ENCODE measurements around the gene COX4I1. TPM values are rescaled to one million over a fixed set of nuclear protein-coding genes. Genes with fewer than 3 reads are reported as not detected.
A peak's percentile ranks its signal among the peaks of the same experiment; 100 is the strongest.

Gene COX4I1
- total and polyA plus RNA-seq, 5 experiments from 2014 or later = 750 to 1,344 (median 1,212) TPM

DNA sequence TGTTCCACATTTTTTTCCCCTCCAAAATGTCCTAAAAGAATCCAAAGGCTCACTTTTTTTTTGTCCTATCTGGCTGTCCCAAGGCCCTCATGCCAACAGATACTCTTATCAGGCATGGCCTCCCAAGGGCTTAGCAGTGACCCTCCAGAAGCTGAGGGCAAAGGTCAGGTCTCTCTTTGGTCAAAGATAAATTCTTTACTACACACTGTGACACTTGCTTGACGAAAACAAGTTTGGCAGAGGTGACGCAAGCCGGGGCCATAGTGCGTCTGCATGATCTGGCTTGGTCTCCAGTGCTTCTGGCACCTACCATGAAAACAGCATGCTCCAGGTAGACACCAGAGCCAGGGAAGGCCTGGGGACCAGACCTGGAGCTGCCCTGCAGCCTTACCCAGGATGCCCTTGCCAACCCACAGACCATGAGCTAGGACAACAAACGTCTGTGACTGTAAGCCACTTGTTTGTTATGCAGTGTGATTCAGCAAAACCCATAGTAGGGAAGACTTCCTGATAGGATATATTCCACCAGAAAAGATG lies 50.9 kb downstream of the COX4I1 start:
- ATAC-seq = no peak
- no peak for DNase-seq
- H3K9me3 Mint-ChIP-seq = no peaks in the 10 kb centered on the region

GRCh38 chr16:85851034-85851785 lies 51.7 kb downstream of the COX4I1 start:
- Mint-ChIP-seq H3K4me3 (no peak overlapping the region), H3K27me3 (peaks cover 2 to 24% (median 15%) of the 10 kb centered on the region in 5 donors)
- POLR2A ChIA-PET = no interaction called here

More for the DNA sequence above, 50.9 kb downstream of the COX4I1 start:
- Mint-ChIP-seq H3K27ac (peak overlapping the region in 2 of 10 donors; percentile 10 to 49), H3K4me3 (no peak overlapping the region), H3K27me3 (peaks cover 2 to 24% (median 13%) of the 10 kb centered on the region in 5 donors), H3K4me1 (peaks cover 12 to 15% (median 13%) of the 10 kb centered on the region in 4 donors), H3K36me3 (no peaks in the 10 kb centered on the region)
- POLR2A ChIA-PET = no interaction called here

DNA sequence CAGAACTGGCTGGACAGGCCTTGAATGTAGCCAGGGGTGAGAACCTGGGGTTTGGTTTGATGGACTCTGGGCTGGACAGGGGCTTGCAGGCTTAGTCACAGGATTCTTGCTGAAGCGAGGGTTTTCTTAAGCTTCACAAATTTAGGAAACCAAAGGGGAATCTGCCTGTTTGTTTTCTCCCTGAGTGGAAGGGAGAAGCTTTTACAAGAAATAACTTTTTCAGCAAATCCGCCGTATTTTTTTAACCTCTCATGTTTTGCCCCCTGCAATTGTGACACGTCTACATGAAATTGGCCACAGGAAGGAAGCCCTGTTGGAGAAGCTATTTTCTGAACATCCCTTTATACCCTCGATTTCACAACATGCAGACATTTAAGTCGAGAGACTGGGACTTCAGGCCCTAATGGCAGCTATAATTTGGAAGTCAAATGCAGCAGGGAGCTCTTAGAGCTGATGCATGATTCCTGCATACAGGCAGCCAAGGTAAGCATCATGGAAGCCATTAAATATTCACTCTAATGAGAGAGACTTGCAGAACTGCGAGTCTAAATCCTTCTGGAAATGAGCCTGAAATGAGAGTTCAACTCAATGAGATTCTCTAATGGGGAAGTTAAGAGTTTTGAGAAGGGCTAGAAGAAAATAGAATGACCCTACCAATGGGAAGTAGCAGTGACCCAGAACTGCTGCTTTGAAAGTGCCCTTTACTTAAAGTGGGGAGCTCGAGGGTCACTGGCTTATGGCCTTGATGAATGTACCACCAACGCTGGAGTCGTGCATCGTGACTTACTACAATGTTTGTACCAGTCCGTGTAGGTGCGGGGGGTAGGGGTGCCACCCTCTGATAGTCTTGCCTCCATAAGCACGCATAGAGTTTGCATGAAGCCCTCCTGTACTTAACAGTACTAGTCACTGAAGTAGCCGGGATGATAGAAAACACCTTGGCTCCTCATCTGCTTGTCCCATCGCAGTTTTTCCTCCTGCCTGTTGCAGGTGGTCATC lies 54.4 kb downstream of the COX4I1 start:
- Mint-ChIP-seq H3K27ac (peak overlapping the region in 1 of 10 donors; percentile 50), H3K27me3 (peaks cover 0 to 15% (median 3%) of the 10 kb centered on the region in 5 donors), H3K9me3 (peaks cover 0 to 2% (median 0%) of the 10 kb centered on the region in 9 donors), H3K4me1 (peaks cover 0 to 18% (median 1%) of the 10 kb centered on the region in 4 donors), H3K36me3 (no peaks in the 10 kb centered on the region), H3K4me3 (no peak overlapping the region)
- ATAC-seq (no peak), DNase-seq (no peak)
- POLR2A ChIA-PET = no interaction called here

More at GRCh38 chr16:85851034-85851785, 51.7 kb downstream of the COX4I1 start:
- ATAC-seq (no peak), DNase-seq (no peak)
- no peak overlapping the region for H3K27ac Mint-ChIP-seq
- no peaks in the 10 kb centered on the region for H3K36me3 Mint-ChIP-seq
- peaks cover 12 to 15% (median 13%) of the 10 kb centered on the region in 4 donors for H3K4me1 Mint-ChIP-seq
- H3K9me3 Mint-ChIP-seq = no peaks in the 10 kb centered on the region

- Mint-ChIP-seq H3K36me3 (no peaks in the 10 kb centered on the region), H3K9me3 (peaks cover 0 to 2% (median 0%) of the 10 kb centered on the region in 9 donors), H3K4me3 (no peak overlapping the region), H3K27ac (no peak overlapping the region), H3K27me3 (peaks cover 0 to 17% (median 8%) of the 10 kb centered on the region in 5 donors), H3K4me1 (peaks cover 0 to 23% (median 0%) of the 10 kb centered on the region in 4 donors)
- no peak for DNase-seq
- POLR2A ChIA-PET = no interaction called here
- ATAC-seq = no peak
These were observed 55.4 kb downstream of the COX4I1 start for GRCh38 chr16:85854935-85855334.

- Mint-ChIP-seq H3K36me3 (no peaks in the 10 kb centered on the region), H3K9me3 (peaks cover 0 to 2% (median 0%) of the 10 kb centered on the region in 9 donors), H3K27ac (no peak overlapping the region), H3K4me1 (peaks cover 0 to 22% (median 0%) of the 10 kb centered on the region in 4 donors), H3K27me3 (peaks cover 0 to 17% (median 3%) of the 10 kb centered on the region in 5 donors), H3K4me3 (no peak overlapping the region)
- ATAC-seq (no peak), DNase-seq (no peak)
- POLR2A ChIA-PET = no interaction called here
These were observed 56.6 kb downstream of the COX4I1 start for GRCh38 chr16:85856079-85856478.

DNA sequence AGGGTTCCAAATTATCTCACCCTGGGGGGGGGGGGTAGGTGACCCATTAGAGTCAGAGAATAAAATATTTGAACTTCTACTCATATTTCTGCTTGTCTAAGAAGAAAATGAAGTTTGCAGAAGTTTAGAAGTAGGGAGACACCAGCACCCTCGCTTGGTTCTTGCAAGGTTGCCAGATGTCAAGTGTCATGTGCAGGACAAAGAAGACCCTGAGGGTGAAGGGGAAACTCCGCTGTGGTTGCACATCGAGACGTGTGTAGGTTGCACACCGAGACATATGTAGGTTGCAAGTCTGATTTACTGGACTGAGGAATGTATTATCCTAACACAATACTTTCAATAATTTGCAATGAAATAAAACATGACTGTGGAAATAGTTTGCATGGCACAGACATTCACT lies 57.1 kb downstream of the COX4I1 start:
- Mint-ChIP-seq H3K27ac (no peak overlapping the region), H3K9me3 (peaks cover 0 to 2% (median 0%) of the 10 kb centered on the region in 9 donors), H3K4me1 (peaks cover 0 to 22% (median 0%) of the 10 kb centered on the region in 4 donors), H3K4me3 (no peak overlapping the region), H3K36me3 (no peaks in the 10 kb centered on the region), H3K27me3 (peaks cover 0 to 17% (median 3%) of the 10 kb centered on the region in 5 donors)
- POLR2A ChIA-PET = no interaction called here
- DNase-seq (no peak), ATAC-seq (no peak)

Other genes with a start within 250 kb of the COX4I1 start
- 10 to 100 TPM; 53.8 to 56.2 TPM for gene GSE1, start 186.4 kb upstream of the COX4I1 start, total RNA-seq
- 1 to 10 TPM; 1.5 to 2.9 (median 2.0) TPM for gene GSE1, start 186.4 kb upstream of the COX4I1 start, polyA plus RNA-seq
- gene GINS2, start 110.7 kb upstream of the COX4I1 start, total RNA-seq = under 1 TPM; 0.47 to 0.74 TPM
- 1 to 10 TPM in 1 of 3 donors, under 1 TPM in 2; 0.08 to 1.0 (median 0.82) TPM for gene GINS2, start 110.7 kb upstream of the COX4I1 start, polyA plus RNA-seq
- gene C16orf74, start 48.6 kb upstream of the COX4I1 start, total RNA-seq = 10 to 100 TPM; 38.0 to 42.3 TPM
- 10 to 100 TPM; 16.0 to 19.1 (median 17.2) TPM for gene C16orf74, start 48.6 kb upstream of the COX4I1 start, polyA plus RNA-seq
- gene EMC8, start 151 bp upstream of the COX4I1 start, total RNA-seq = 10 to 100 TPM; 36.9 to 38.7 TPM
- gene EMC8, start 151 bp upstream of the COX4I1 start, polyA plus RNA-seq = 10 to 100 TPM; 21.6 to 28.6 (median 27.2) TPM
- 10 to 100 TPM; 17.6 to 17.8 TPM for gene IRF8, start 99.5 kb downstream of the COX4I1 start, total RNA-seq
- 1 to 10 TPM; 2.0 to 5.8 (median 3.2) TPM for gene IRF8, start 99.5 kb downstream of the COX4I1 start, polyA plus RNA-seq